ENCODE data around the gene PSMA6. TPM values are rescaled to one million over a fixed set of nuclear protein-coding genes. Genes with fewer than 3 reads are reported as not detected.

Gene PSMA6
- total RNA-seq, 1 donor from 2014 or later, result 137 TPM

DNA sequence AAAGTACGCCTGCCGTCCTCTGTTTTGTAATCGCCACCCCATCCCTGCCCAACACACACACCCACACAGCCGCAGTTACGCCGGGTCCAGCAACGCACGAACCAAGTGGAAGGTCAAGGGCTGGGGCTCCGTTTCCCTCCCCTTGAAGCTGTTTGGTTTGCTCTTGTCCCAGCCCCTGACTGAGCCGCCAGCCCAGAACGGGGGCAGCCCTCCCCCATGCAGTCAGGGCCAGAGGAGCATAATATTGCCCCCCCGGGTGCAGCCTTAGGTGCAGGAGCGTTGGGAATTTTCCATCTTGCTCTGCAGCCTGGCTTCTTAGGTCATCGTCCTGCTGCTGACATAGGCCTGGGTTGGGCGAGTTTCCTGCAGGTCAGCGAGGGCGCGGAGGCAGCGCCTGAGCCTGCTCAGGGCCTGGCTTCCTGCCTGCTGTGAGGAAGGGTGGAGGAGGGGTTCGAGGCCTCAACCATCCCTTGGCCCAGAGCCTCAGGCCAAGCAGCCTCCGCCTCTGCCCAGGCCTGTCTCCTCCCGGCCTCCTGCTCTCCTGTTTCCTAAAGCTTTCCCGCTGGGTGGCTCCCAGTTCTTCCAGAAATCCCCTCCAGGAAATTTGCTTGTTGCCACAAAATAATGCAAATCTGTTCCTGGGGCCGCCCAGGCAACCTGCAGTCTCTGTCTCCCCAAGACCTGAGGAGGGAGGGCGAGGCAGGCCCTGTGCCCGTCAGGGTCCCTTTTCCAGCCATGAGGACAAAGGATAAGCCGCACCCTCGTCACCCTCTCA, 44.5 kb downstream of the PSMA6 start:
- Mint-ChIP-seq H3K4me3 (ENCODE audit: unreplicated experiment) (no peak overlapping the region), H3K4me1 (ENCODE audit: low read depth) (peaks cover 44% of the 10 kb centered on the region), H3K27me3 (ENCODE audit: low read depth) (no peaks in the 10 kb centered on the region), H3K27ac (ENCODE audit: unreplicated experiment) (peak overlapping the region; percentile 84), H3K9me3 (ENCODE audit: low read depth) (no peaks in the 10 kb centered on the region), H3K36me3 (ENCODE audit: low read depth) (no peaks in the 10 kb centered on the region)
- TF ChIP-seq, protein P1, sequence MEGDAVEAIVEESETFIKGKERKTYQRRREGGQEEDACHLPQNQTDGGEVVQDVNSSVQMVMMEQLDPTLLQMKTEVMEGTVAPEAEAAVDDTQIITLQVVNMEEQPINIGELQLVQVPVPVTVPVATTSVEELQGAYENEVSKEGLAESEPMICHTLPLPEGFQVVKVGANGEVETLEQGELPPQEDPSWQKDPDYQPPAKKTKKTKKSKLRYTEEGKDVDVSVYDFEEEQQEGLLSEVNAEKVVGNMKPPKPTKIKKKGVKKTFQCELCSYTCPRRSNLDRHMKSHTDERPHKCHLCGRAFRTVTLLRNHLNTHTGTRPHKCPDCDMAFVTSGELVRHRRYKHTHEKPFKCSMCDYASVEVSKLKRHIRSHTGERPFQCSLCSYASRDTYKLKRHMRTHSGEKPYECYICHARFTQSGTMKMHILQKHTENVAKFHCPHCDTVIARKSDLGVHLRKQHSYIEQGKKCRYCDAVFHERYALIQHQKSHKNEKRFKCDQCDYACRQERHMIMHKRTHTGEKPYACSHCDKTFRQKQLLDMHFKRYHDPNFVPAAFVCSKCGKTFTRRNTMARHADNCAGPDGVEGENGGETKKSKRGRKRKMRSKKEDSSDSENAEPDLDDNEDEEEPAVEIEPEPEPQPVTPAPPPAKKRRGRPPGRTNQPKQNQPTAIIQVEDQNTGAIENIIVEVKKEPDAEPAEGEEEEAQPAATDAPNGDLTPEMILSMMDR (IDR thresholded peaks at IDR 0.05), result peak; percentile 22
- peak; percentile 75 for DNase-seq (ENCODE audit: low spot score)

DNA sequence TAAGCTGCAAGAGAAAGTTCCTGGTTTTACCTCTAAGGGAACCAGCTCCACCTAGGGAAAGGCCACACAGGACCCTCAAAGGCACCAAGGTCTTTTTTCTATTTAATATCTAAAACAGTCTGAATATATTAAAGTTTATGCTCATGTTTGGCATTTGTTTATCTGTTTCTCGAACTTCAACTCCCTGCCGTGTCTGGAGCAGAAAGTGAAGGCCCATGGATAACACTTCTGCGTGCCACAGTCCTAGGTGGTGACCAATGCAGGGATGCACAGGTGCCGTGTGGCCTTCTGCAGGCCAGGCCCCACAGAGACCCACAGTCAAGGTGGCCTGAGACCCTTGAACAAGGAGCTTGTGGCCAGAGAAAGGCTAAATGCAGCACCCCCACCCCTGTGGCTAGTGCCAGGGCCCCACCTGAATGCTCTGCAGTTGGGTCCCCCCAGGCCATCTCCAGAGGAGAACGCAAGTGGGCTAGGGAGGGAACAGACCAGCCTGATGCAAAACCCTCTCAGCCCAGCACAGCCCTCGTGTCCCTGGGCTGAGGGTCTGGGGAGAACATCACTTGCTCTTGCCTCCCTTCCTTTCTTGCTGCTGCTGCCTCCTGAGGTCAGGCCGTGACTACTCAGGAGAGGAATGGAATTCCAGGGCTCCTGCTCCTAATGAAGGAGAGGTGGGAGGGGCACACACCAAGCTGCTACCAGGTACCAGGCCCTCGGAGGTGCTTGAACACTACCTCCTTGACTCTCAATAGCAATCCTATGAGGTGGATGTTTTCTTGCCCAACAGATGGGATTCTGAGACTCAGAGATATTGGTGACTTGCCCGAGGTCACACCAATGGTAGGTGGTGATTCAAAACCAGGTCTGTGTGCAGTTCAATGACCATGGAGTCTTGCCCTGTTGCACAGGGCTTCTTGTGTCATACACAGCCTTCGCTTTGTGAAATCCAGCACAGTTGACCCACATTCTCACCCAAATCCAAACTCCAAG, 45.4 kb downstream of the PSMA6 start:
- H3K4me3 Mint-ChIP-seq (ENCODE audit: unreplicated experiment), result no peak overlapping the region
- DNase-seq (ENCODE audit: low spot score), result peak; percentile 51
- no peaks in the 10 kb centered on the region for H3K36me3 Mint-ChIP-seq (ENCODE audit: low read depth)
- peaks cover 44% of the 10 kb centered on the region for H3K4me1 Mint-ChIP-seq (ENCODE audit: low read depth)
- TF ChIP-seq, protein P1 (IDR thresholded peaks at IDR 0.05), result no peak
- no peaks in the 10 kb centered on the region for H3K27me3 Mint-ChIP-seq (ENCODE audit: low read depth)
- no peaks in the 10 kb centered on the region for H3K9me3 Mint-ChIP-seq (ENCODE audit: low read depth)
- peak overlapping the region; percentile 84 for H3K27ac Mint-ChIP-seq (ENCODE audit: unreplicated experiment)

DNA sequence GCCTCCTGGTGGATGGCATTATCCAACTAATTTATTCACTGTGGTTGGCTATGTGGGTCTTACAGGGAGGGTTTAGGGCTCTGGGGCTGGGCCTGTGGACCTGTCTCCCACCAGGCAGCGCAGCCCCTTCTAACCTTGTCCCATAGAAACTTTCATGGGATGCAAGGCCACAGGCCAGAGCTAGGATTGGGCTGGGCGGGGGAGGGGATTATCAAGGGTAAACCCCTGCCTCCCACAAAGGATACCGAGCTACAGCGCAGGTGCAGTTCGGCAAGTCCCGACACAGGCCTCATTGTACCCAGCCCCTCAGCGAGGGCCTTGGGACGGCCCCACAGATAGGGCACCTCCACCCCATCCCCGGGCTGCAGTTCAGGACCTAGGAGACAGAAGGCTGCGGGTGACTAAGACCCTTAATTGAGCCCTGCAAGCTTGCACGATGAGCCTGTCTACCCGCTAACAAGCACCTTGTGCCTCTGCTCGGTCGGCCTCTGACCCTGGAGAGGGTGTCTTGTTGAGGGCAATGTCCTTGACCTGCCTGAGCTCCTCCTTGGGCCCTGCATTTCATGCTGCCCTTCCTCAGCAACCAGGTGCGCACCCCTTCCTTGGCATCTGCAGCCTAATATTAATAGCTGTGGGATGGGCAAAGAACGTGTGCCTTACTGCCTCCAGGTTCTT, 46.7 kb downstream of the PSMA6 start:
- Mint-ChIP-seq H3K27me3 (ENCODE audit: low read depth) (no peaks in the 10 kb centered on the region), H3K36me3 (ENCODE audit: low read depth) (no peaks in the 10 kb centered on the region), H3K27ac (ENCODE audit: unreplicated experiment) (no peak overlapping the region), H3K4me1 (ENCODE audit: low read depth) (peaks cover 38% of the 10 kb centered on the region), H3K4me3 (ENCODE audit: unreplicated experiment) (no peak overlapping the region), H3K9me3 (ENCODE audit: low read depth) (no peaks in the 10 kb centered on the region)
- DNase-seq (ENCODE audit: low spot score), result peak; percentile 80
- TF ChIP-seq, protein P1 (IDR thresholded peaks at IDR 0.05), result no peak

DNA sequence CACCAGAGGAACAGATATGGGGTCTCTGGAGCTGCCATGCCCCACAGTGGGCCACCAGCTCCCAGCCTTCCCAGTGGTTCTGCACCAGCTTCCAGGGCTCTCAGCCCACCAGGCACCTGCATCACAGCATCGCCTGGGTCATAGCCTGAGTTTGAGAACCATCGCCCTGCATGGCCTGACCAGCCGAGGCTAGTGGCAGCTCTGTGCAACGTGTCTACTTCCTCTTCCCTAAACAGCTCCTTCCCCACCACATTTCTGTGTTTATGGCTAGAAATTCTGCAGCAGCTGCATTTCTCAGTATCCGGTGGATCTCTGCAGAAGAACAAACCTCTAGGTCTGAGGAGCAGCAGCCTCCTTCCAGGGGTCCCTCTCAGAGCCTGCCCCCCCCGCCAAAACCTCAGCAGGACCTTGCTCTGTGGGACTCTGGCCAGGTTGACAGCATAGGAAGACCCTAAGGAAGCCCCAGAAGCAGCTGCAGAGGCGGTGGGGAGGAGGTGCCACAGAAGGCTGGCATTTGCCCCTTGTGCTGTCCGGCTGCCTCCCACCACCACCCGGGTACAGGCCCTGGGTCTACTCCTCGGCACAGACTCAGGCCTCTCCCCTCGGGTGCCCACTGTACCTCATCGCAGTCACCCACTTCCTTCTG, 47.7 kb downstream of the PSMA6 start:
- peaks cover 38% of the 10 kb centered on the region for H3K4me1 Mint-ChIP-seq (ENCODE audit: low read depth)
- no peaks in the 10 kb centered on the region for H3K27me3 Mint-ChIP-seq (ENCODE audit: low read depth)
- H3K4me3 Mint-ChIP-seq (ENCODE audit: unreplicated experiment), result no peak overlapping the region
- H3K9me3 Mint-ChIP-seq (ENCODE audit: low read depth), result no peaks in the 10 kb centered on the region
- H3K27ac Mint-ChIP-seq (ENCODE audit: unreplicated experiment), result no peak overlapping the region
- TF ChIP-seq, protein P1 (IDR thresholded peaks at IDR 0.05), result no peak
- no peaks in the 10 kb centered on the region for H3K36me3 Mint-ChIP-seq (ENCODE audit: low read depth)
- DNase-seq (ENCODE audit: low spot score), result peak; percentile 73
